Coronary artery (tissue), 2 donors: ENCODE results near the gene PLA2G3.
"Not testable (repeated sequence)": the region's sequence is repeated elsewhere in the genome, so short reads cannot be mapped to it uniquely, and the experiment has no call there.

Experiments used
- DNase-seq: peaks from one replicate; pipeline ENCODE4 v3.0.0-alpha.2; 2017; ENCODE audit warnings: low spot score
- H3K27ac ChIP-seq, 2 donors: fragments of 200-600 bp; sonication (generic); one replicate each; pipeline ENCODE4 v1.5.1; 2016 to 2019
- H3K4me3 ChIP-seq: fragments of 200-600 bp; sonication (generic); 2 replicates; pipeline ENCODE4 v1.5.1; 2016; ENCODE audit warnings: mild to moderate bottlenecking, moderate library complexity
- TF ChIP-seq, protein P1 (sequence below): fragments of 200-600 bp; sonication (generic); IDR thresholded peaks from one replicate; pipeline ENCODE4 v1.5.1; 2019; ENCODE audit warnings: antibody characterized with exemption

Gene PLA2G3

DNA sequence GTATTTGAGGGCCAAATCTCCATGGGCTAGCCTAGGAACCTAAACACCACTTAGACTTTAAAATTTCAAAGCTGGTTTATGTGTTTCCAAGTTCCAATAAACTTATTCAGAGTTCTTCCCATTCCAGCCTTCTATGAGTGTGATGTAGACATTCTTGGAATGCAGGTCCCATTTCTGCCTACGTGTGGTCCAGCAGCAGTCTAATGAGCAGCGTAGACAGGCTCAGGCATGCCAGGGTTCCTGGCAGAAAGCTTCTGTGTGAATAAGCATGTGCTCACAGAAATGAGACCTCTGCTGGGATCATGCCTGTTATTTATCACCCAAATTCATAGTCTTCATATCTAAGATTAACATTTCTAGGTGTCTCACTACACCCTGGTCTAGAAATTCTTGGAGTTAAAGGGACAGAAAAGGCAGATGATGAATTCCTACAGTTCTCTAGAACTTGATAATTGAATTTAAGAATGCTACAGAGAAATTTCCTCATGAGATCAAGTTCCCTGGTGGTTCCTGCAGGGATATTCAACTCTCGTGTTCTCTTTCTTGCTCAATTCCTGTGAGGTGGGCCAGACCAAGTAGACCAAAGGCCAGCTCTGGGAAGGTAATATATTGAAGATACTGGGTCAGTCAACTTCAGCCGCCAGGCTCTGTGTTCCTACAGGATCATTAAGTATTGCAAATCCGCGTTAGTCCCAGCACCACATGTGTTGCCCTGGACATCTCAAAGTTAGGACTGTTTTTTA, 37.3 kb upstream of the PLA2G3 start:
- H3K27ac ChIP-seq, result peak overlapping the region in 1 of 2 donors; percentile 80
- TF ChIP-seq, protein P1, sequence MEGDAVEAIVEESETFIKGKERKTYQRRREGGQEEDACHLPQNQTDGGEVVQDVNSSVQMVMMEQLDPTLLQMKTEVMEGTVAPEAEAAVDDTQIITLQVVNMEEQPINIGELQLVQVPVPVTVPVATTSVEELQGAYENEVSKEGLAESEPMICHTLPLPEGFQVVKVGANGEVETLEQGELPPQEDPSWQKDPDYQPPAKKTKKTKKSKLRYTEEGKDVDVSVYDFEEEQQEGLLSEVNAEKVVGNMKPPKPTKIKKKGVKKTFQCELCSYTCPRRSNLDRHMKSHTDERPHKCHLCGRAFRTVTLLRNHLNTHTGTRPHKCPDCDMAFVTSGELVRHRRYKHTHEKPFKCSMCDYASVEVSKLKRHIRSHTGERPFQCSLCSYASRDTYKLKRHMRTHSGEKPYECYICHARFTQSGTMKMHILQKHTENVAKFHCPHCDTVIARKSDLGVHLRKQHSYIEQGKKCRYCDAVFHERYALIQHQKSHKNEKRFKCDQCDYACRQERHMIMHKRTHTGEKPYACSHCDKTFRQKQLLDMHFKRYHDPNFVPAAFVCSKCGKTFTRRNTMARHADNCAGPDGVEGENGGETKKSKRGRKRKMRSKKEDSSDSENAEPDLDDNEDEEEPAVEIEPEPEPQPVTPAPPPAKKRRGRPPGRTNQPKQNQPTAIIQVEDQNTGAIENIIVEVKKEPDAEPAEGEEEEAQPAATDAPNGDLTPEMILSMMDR, result no peak
- DNase-seq, result no peak
- H3K4me3 ChIP-seq, result no peak overlapping the region

DNA sequence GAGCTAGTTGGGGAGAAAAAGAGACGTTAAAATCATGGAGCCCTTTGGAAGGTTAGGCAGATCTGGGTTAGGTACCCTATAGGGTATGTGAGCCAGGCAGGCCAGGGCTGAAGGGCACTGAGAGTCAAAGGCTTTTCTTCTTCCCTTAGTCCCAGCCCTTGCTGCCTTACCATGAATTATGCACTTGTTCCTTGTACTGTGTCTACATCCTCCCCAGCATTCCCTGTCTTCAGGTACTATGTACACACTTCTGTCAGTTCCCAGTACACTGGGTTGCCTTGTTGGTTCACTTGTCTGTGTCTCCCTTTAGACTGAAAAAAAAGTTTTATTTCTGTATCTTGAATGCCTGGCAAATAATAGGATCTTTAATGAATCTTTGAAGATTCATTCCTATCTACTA, 36.6 kb upstream of the PLA2G3 start:
- no peak for DNase-seq
- Histone ChIP-seq H3K4me3 (no peak overlapping the region), H3K27ac (peak overlapping the region in 1 of 2 donors; percentile 80)
- TF ChIP-seq, protein P1, result no peak

DNA sequence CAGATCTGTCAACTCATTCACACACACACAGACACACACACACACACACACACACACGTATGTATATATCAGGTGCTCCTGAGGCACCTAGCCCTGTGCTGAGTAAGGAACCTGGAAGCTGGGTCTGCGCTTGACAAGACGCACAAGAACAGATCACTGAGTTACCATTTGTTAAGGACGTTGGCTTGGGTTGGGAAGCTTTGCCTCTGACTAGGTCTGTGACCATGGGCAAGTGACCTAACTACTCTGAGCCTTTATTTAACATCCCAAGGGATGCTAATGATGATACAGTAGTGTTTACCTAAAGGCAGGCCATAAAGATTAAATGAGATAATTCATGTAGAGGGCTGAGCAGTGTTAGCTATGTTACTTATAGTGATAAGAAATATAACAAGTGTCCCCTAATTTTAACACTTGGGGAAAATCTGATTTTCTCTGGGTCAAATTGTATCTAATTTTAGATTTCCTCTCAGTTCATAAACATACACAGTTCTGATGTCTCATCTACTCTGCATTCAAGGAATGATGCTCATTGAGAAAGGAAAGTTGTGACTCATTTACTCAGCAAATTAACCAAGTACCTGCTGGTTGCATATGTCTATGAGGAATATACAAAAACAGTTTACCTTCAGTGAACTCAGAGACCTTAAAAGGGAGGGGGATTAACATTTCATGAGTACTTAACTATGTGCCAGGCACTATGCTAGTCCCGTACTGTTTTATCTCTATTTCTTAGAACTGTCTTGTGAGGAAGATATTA, 33.3 kb upstream of the PLA2G3 start:
- DNase-seq, result no peak
- TF ChIP-seq, protein P1, result no peak
- Histone ChIP-seq H3K4me3 (peak overlapping the region; percentile 34), H3K27ac (peak overlapping the region; percentile 32 to 82)

DNA sequence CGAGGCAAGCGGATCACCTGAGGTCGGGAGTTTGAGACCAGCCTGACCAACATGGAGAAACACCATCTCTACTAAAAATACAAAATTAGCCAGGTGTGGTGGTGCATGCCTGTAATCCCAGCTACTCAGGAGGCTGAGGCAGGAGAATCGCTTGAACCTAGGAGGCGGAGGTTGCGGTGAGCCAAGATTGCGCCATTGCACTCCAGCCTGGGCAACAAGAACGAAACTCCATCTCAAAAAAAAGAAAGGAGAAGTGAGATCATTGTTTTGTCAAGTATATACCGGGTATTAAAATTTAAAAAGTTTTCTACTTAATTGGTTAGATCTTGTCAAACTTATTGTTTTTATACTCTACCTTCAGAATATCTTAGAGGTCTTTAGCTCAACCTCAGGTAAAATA, 31.4 kb upstream of the PLA2G3 start:
- not testable (repeated sequence) for DNase-seq, H3K4me3 ChIP-seq, H3K27ac ChIP-seq

DNA sequence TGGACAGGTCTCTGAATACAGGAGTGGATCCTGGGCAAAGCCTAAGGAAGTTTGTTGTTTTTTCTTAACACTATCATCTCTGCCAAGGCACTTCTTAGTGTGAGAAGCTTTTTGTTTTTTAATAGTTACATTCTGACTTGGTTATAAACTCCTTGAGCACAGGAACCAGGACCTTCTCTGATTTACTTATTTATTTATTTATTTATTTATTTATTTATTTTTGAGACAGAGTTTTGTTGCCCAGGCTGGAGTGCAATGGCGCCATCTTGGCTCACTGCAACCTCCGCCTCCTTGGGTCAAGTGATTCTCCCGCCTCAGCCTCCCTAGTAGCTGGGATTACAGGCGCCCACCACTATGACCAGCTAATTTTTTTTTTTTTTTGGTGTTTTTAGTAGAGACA, 30.7 kb upstream of the PLA2G3 start:
- Histone ChIP-seq H3K4me3 (no peak overlapping the region), H3K27ac (no peak overlapping the region)
- DNase-seq, result no peak
- TF ChIP-seq, protein P1, result no peak

DNA sequence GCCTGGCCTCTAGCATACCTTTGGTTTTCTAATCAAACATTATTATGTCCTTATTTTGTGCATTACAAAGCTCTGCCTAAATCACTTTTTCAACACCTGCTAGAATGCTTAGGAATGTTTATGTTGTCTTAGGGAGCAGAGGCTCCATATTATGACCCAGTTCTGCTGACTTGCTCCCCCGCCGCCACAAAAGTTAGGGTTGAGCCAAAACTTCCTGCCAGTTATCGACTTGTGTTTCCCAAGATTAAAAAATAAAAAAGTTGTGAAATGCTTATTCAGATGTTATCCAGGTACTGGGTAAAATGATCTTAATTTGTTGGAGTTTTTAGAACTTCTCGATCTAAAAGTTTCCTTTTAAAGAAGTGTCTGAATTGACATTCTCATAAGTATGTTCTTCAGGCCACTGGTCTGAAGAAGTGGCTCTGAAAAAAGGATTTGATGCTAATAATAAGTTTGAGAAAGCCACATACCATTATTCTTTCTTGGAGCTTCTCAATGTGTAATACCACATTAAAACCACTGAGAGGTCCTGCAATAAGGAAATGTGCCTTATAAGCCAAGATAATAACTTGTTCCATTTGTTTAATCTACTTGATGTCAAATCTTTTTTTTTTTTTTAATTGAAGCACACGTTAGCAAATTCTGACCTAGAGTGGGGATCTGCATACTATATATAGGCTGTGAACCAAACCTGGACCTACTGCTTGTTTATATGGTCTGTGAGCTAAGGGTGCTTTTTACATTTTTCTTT, 21.9 kb upstream of the PLA2G3 start:
- no peak for DNase-seq
- TF ChIP-seq, protein P1, result no peak
- peak overlapping the region; percentile 15 to 47 for H3K27ac ChIP-seq
- H3K4me3 ChIP-seq, result peak overlapping the region; percentile 86

DNA sequence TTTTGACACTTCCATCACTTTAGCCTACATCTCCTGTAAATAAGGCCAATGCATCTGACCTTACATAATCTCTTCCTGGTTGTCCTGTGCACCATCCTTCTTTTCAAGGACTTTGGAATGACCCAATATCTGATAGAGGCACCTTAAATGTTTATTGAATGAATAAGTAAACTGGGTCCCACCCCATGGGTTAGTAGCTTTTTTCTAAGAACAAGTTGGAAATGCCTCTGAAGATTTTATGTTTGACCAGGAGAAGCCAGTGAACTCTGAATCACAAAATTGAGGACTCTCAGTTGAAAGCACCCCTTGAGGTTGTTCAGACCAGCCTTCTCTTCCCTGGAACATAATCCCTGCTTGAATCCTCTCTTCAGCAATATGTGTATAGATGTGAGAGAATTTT, 21.1 kb upstream of the PLA2G3 start:
- peak overlapping the region; percentile 15 to 92 for H3K27ac ChIP-seq
- peak overlapping the region; percentile 86 for H3K4me3 ChIP-seq
- DNase-seq, result no peak
- TF ChIP-seq, protein P1, result no peak
